K562 (cell line): Measurements from ENCODE around the gene DRC3. TPM values are rescaled to one million over a fixed set of nuclear protein-coding genes. Genes with fewer than 3 reads are reported as not detected.

ENCODE experiments used
- FOXK1 ChIP-seq: sonication (generic); formaldehyde crosslinking; IDR thresholded peaks from 2 replicates; pipeline ENCODE4 v1.8.0; 2022; ENCODE audit warnings: missing genetic modification reagents, mild to moderate bottlenecking, borderline replicate concordance
- HMG20B ChIP-seq: fragments of 250-450 bp; sonication (Bioruptor Pico); IDR thresholded peaks from 2 replicates; pipeline ENCODE4 v1.5.0; 2021; ENCODE audit warnings: mild to moderate bottlenecking
- MAFG ChIP-seq: fragments of 450-650 bp; conservative IDR thresholded peaks from 2 replicates; pipeline ENCODE4 v1.6.1; 2016; ENCODE audit warnings: missing genetic modification characterization, missing compliant biosample characterization
- NCOR1 ChIP-seq: fragments of 450-650 bp; IDR thresholded peaks from 2 replicates; pipeline ENCODE4 v1.6.1; 2016; ENCODE audit warnings: mild to moderate bottlenecking, moderate library complexity
- NEUROD1 ChIP-seq: fragments of 150-350 bp; IDR thresholded peaks from 2 replicates; pipeline ENCODE4 v1.6.1; 2014; ENCODE audit warnings: borderline replicate concordance, low read length, low read depth; ENCODE audit not compliant: partially characterized antibody
- NR2C1 ChIP-seq, 2 experiments: fragments of 450-650 bp; IDR thresholded peaks; 2 replicates each; pipeline ENCODE4 v1.6.1; 2017; ENCODE audit warnings: mild to moderate bottlenecking in 2 of 2, antibody characterized with exemption in 1 of 2, inconsistent platforms in 1 of 2, missing compliant biosample characterization in 1 of 2, missing genetic modification characterization in 1 of 2
- PCBP1 ChIP-seq: fragments of 200-400 bp; formaldehyde crosslinking; IDR thresholded peaks from 2 replicates; pipeline ENCODE4 v1.6.1; 2018; ENCODE audit warnings: mild to moderate bottlenecking, low read depth, low read length; ENCODE audit not compliant: poor library complexity, severe bottlenecking
- PHTF2 ChIP-seq: fragments of 250-450 bp; sonication (Bioruptor Pico); IDR thresholded peaks from 2 replicates; pipeline ENCODE4 v1.5.0; 2021; ENCODE audit warnings: mild to moderate bottlenecking
- RBM15 ChIP-seq: fragments of 200-400 bp; formaldehyde crosslinking; IDR thresholded peaks from 2 replicates; pipeline ENCODE4 v1.6.1; 2018; ENCODE audit warnings: mild to moderate bottlenecking, low read length, moderate library complexity; ENCODE audit not compliant: insufficient read depth
- RHOXF2B ChIP-seq: fragments of 250-450 bp; sonication (Bioruptor Pico); conservative IDR thresholded peaks from 2 replicates; pipeline ENCODE4 v1.5.1; 2021
- SLC30A9 ChIP-seq: fragments of 250-450 bp; sonication (Bioruptor Pico); IDR thresholded peaks from 2 replicates; pipeline ENCODE4 v1.8.0; 2022; ENCODE audit warnings: mild to moderate bottlenecking, moderate library complexity
- SMARCA4 ChIP-seq: fragments of 450-650 bp; IDR thresholded peaks from 2 replicates; pipeline ENCODE4 v1.6.1; 2016
- TSC22D4 ChIP-seq: fragments of 450-650 bp; IDR thresholded peaks from 2 replicates; pipeline ENCODE4 v1.6.1; 2016; ENCODE audit warnings: missing genetic modification characterization, missing biosample characterization, control low read depth
- WHSC1 ChIP-seq: IDR thresholded peaks from one replicate; pipeline ENCODE4 v1.6.1; 2012; ENCODE audit warnings: low read length, control low read depth, inconsistent platforms
- ZFP36 ChIP-seq: fragments of 150-350 bp; IDR thresholded peaks from 2 replicates; pipeline ENCODE4 v1.6.1; 2018; ENCODE audit warnings: low read length, low read depth; ENCODE audit not compliant: partially characterized antibody
- ZKSCAN1 ChIP-seq: fragments of 150-350 bp; IDR thresholded peaks from 2 replicates; pipeline ENCODE4 v1.6.1; 2016; ENCODE audit warnings: low read depth, low read length
- ZNF174 ChIP-seq: fragments of 250-450 bp; sonication (Bioruptor Pico); IDR thresholded peaks from 2 replicates; pipeline ENCODE4 v1.4.0; 2020; ENCODE audit warnings: mild to moderate bottlenecking
- polyA plus RNA-seq, 8 experiments: library from polyadenylated mRNA; depleted of rRNA in 4 of 8; stranded (reverse) in 5 of 8; unstranded in 3 of 8; fragments of >200 nt; fragmentation: Nextera tagmentation in 2 of 8; fragmentation: Illumina TruSeq in 1 of 8; extraction: Ambion mirVana in 2 of 8; extraction: Trizol in 1 of 8; gene quantifications; 2 replicates each; pipeline versions ENCODE4 v1.2.1 to v1.2.3, GENCODE V29; 2011 to 2014; ENCODE audit warnings: inconsistent platforms in 1 of 8, missing spikeins in 1 of 8
- total RNA-seq, 7 experiments: library from RNA; depleted of rRNA in 6 of 7; stranded (reverse); fragments of >200 nt in 6 of 7; fragmentation: Illumina TruSeq in 2 of 7; extraction: Trizol in 2 of 7; gene quantifications; 2 replicates each; pipeline versions ENCODE4 v1.2.1 to v1.2.3, GENCODE V29; 2011 to 2021; ENCODE audit warnings: low replicate concordance in 1 of 7
- TF ChIP-seq, protein P1 (sequence below): sonication (generic); IDR thresholded peaks from 2 replicates; pipeline ENCODE4 v1.6.1; 2016
- TF ChIP-seq, protein P2 (sequence below): fragments of 450-650 bp; IDR thresholded peaks from 2 replicates; pipeline ENCODE4 v1.7.0; 2016; ENCODE audit warnings: borderline replicate concordance
- TF ChIP-seq, protein P3 (sequence below): sonication (generic); formaldehyde crosslinking; IDR thresholded peaks from 2 replicates; pipeline ENCODE4 v1.8.0; 2022; ENCODE audit warnings: missing genetic modification reagents, mild to moderate bottlenecking, borderline replicate concordance
- TF ChIP-seq, protein P4 (sequence below): fragments of 450-650 bp; formaldehyde crosslinking; conservative IDR thresholded peaks from 2 replicates; pipeline ENCODE4 v1.4.0; 2022; ENCODE audit warnings: mild to moderate bottlenecking, missing genetic modification characterization
- TF ChIP-seq, protein P5 (sequence below), 2 experiments: IDR thresholded peaks; 2 replicates each; pipeline ENCODE4 v1.6.1; 2012; ENCODE audit warnings: improper control_type of control experiment in 2 of 2, low read depth in 2 of 2, low read length in 2 of 2, borderline replicate concordance in 1 of 2

DRC3 gene
- total and polyA plus RNA-seq, 9 of the 15 experiments (the other 6 are each of a cell fraction or from before 2014, with no cell fraction given) = 0.10 to 0.84 (median 0.30) TPM; not detected in 3

DNA sequence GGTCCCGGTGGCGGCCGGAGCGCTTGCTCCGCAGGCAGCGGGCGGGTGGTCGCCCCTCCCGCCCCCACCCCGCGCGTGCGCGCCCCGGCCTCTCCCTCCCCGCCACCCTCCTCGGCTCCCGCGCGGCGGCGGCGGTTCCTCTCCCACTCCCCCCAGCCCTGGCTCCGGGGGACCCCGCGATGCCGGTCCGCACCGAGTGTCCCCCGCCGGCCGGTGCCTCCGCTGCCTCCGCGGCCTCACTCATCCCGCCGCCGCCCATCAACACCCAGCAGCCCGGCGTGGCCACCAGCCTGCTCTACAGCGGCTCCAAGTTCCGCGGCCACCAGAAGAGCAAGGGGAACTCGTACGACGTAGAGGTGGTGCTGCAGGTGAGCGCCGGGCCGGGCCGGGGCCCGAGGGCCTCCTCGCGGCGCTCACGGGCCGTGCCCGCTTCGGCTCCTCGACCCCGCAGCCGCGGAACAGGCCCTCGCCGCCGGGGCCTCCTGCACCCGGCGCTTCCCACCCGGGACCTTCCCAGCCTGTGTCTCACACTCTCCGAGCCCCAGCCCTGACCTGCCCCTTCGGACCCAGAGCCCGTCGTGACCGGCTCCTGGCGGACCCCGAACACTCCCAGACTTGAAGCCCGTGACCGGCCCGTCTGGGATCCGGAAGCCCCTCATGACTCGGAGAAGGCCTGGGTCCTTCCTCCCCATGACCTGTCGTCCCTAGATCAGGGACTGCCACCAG lies 67.0 kb downstream of the DRC3 start (continued):
- TF ChIP-seq PHTF2 (CRISPR knock-in tag) = no peak
- TF ChIP-seq WHSC1 = no peak
- TF ChIP-seq MAFG (tag) = no peak
- no peak for TF ChIP-seq ZKSCAN1
- TF ChIP-seq, protein P1, sequence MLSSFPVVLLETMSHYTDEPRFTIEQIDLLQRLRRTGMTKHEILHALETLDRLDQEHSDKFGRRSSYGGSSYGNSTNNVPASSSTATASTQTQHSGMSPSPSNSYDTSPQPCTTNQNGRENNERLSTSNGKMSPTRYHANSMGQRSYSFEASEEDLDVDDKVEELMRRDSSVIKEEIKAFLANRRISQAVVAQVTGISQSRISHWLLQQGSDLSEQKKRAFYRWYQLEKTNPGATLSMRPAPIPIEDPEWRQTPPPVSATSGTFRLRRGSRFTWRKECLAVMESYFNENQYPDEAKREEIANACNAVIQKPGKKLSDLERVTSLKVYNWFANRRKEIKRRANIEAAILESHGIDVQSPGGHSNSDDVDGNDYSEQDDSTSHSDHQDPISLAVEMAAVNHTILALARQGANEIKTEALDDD = no peak
- no peak for TF ChIP-seq NEUROD1
- no peak for TF ChIP-seq HMG20B (CRISPR knock-in tag)
- no peak for TF ChIP-seq SLC30A9 (CRISPR knock-in tag)
- no peak for TF ChIP-seq SMARCA4
- TF ChIP-seq ZFP36 = no peak
- TF ChIP-seq, protein P2, sequence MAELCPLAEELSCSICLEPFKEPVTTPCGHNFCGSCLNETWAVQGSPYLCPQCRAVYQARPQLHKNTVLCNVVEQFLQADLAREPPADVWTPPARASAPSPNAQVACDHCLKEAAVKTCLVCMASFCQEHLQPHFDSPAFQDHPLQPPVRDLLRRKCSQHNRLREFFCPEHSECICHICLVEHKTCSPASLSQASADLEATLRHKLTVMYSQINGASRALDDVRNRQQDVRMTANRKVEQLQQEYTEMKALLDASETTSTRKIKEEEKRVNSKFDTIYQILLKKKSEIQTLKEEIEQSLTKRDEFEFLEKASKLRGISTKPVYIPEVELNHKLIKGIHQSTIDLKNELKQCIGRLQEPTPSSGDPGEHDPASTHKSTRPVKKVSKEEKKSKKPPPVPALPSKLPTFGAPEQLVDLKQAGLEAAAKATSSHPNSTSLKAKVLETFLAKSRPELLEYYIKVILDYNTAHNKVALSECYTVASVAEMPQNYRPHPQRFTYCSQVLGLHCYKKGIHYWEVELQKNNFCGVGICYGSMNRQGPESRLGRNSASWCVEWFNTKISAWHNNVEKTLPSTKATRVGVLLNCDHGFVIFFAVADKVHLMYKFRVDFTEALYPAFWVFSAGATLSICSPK = no peak
- no peak for TF ChIP-seq NCOR1
- TF ChIP-seq TSC22D4 (tag) = no peak
- no peak for TF ChIP-seq ZNF174 (CRISPR knock-in tag)
- no peak for TF ChIP-seq NR2C1 (IDR thresholded peaks at IDR 0.05)
- TF ChIP-seq NR2C1 (tag; IDR thresholded peaks at IDR 0.05) = no peak
- TF ChIP-seq RHOXF2B (CRISPR knock-in tag) = no peak
- TF ChIP-seq, protein P3, sequence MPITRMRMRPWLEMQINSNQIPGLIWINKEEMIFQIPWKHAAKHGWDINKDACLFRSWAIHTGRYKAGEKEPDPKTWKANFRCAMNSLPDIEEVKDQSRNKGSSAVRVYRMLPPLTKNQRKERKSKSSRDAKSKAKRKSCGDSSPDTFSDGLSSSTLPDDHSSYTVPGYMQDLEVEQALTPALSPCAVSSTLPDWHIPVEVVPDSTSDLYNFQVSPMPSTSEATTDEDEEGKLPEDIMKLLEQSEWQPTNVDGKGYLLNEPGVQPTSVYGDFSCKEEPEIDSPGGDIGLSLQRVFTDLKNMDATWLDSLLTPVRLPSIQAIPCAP (CRISPR knock-in tag) = no peak
- peak; percentile 57 for TF ChIP-seq PCBP1
- TF ChIP-seq RBM15 = no peak
- TF ChIP-seq, protein P4, sequence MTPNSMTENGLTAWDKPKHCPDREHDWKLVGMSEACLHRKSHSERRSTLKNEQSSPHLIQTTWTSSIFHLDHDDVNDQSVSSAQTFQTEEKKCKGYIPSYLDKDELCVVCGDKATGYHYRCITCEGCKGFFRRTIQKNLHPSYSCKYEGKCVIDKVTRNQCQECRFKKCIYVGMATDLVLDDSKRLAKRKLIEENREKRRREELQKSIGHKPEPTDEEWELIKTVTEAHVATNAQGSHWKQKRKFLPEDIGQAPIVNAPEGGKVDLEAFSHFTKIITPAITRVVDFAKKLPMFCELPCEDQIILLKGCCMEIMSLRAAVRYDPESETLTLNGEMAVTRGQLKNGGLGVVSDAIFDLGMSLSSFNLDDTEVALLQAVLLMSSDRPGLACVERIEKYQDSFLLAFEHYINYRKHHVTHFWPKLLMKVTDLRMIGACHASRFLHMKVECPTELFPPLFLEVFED (CRISPR knock-in tag) = no peak
- TF ChIP-seq, protein P5, sequence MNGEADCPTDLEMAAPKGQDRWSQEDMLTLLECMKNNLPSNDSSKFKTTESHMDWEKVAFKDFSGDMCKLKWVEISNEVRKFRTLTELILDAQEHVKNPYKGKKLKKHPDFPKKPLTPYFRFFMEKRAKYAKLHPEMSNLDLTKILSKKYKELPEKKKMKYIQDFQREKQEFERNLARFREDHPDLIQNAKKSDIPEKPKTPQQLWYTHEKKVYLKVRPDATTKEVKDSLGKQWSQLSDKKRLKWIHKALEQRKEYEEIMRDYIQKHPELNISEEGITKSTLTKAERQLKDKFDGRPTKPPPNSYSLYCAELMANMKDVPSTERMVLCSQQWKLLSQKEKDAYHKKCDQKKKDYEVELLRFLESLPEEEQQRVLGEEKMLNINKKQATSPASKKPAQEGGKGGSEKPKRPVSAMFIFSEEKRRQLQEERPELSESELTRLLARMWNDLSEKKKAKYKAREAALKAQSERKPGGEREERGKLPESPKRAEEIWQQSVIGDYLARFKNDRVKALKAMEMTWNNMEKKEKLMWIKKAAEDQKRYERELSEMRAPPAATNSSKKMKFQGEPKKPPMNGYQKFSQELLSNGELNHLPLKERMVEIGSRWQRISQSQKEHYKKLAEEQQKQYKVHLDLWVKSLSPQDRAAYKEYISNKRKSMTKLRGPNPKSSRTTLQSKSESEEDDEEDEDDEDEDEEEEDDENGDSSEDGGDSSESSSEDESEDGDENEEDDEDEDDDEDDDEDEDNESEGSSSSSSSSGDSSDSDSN (IDR thresholded peaks at IDR 0.05; ENCODE audit: borderline replicate concordance in 1 of 2, low read depth in 2 of 2, low read length in 2 of 2) = peak in 1 of 2 experiments; percentile 68; a peak in 1 of 4 replicates
- TF ChIP-seq FOXK1 = no peak
